Measurements from ENCODE around the gene PCSK4. TPM values are rescaled to one million over a fixed set of nuclear protein-coding genes. Genes with fewer than 3 reads are reported as not detected.

The PCSK4 gene
- total and polyA plus RNA-seq, 2 donors (not counting 3 experiments of a cell fraction or from before 2014, with no cell fraction given) = 1.2 to 1.7 TPM

- Histone ChIP-seq H3K4me2 (ENCODE audit: insufficient read depth, low read length) (no peak overlapping the region), H3K9me3 (replicated peaks; ENCODE audit: control insufficient read depth, insufficient read depth, low read length) (no peaks in the 10 kb centered on the region), H3K9me1 (replicated peaks; ENCODE audit: control insufficient read depth, extremely low read depth, insufficient read depth, low read length) (no peaks in the 10 kb centered on the region), H3K4me3 (replicated peaks in 1 of 3; ENCODE audit: insufficient read depth in 1 of 3, low read depth in 1 of 3, low read length in 3 of 3) (no peak overlapping the region), H3K79me2 (ENCODE audit: control insufficient read depth, insufficient read depth, low read length) (no peaks in the 10 kb centered on the region), H3K36me3 (ENCODE audit: control insufficient read depth in 2 of 2, extremely low read depth in 1 of 2, insufficient read depth in 2 of 2, low read length in 2 of 2) (no peaks in the 10 kb centered on the region), H4K20me1 (replicated peaks; ENCODE audit: control insufficient read depth, extremely low read depth, insufficient read depth, low read length) (no peaks in the 10 kb centered on the region), H3K27me3 (ENCODE audit: control insufficient read depth in 2 of 2, insufficient read depth in 2 of 2, low read length in 2 of 2) (peaks cover 5 to 8% of the 10 kb centered on the region in 2 experiments), H3K9ac (replicated peaks; ENCODE audit: extremely low read depth, insufficient read depth, low read length) (no peak overlapping the region), H3K4me1 (ENCODE audit: control insufficient read depth, extremely low read depth, insufficient read depth, low read length) (no peaks in the 10 kb centered on the region), H3K27ac (ENCODE audit: insufficient read depth, low read depth, low read length) (no peak overlapping the region), H2AFZ (ENCODE audit: low read depth, low read length) (no peak overlapping the region)
- ChIA-PET CTCF (interaction anchor here (0.6 to 1.3 kb wide), 5 partner anchors 11 to 234 kb away, joined by 3 to 5 read pairs (median 4); no protein-coding TSS in a partner anchor), POLR2A (no interaction called here)
- DNase-seq (ENCODE audit: low read depth, low spot score) = no peak
- BruUV-seq (replicated peaks) = no TSS peak
- no peak for FAIRE-seq
- dilution Hi-C loops (cut with MboI; ENCODE audit: extremely low pct_ligation_motif_present, low sequenced_read_pairs) = no loop called here
- TF ChIP-seq POLR2A (IDR thresholded peaks at IDR 0.05; ENCODE audit: low read depth, low read length) (no peak), CTCF (IDR thresholded peaks at IDR 0.05; ENCODE audit: extremely low read depth in 1 of 2, insufficient read depth in 1 of 2, low read depth in 1 of 2, low read length in 2 of 2) (peak; percentile 40 to 70), EZH2 (IDR thresholded peaks at IDR 0.05; ENCODE audit: borderline replicate concordance, low read depth, low read length, severe bottlenecking) (no peak), FOS (IDR thresholded peaks at IDR 0.05; ENCODE audit: borderline replicate concordance, insufficient read depth, low read length) (no peak)
- intact Hi-C loops (cut with micrococcal nuclease) = loop anchor here (5.0 kb wide), 1 partner anchor 231 kb away; no protein-coding TSS in a partner anchor
Observed at GRCh38 chr19:1513499-1514294, 23.5 kb upstream of the PCSK4 start.

Measured in endothelial cell of umbilical vein (primary cell).